IPS DF 6.9 (cell line): ENCODE measurements around the gene SLC17A4.
"Not testable (repeated sequence)": the region's sequence is repeated elsewhere in the genome, so short reads cannot be mapped to it uniquely, and the experiment has no call there.

Source experiments
- DNase-seq: peaks from one replicate; pipeline ENCODE4 v3.0.0-alpha.2; 2013; ENCODE audit warnings: low read depth, low spot score
- H3K27ac ChIP-seq: one replicate; pipeline ENCODE4 v1.5.1; 2013; ENCODE audit warnings: low read length, control low read depth
- H3K27me3 ChIP-seq: 2 replicates; pipeline ENCODE4 v1.6.1; 2013; ENCODE audit warnings: mild to moderate bottlenecking, low read length; ENCODE audit not compliant: control insufficient read depth, insufficient read depth
- H3K36me3 ChIP-seq: 2 replicates; pipeline ENCODE4 v1.6.1; 2013; ENCODE audit warnings: low read length; ENCODE audit not compliant: control insufficient read depth, insufficient read depth
- H3K4me1 ChIP-seq: 2 replicates; pipeline ENCODE4 v1.6.1; 2013; ENCODE audit warnings: low read length; ENCODE audit not compliant: control insufficient read depth, insufficient read depth
- H3K4me3 ChIP-seq: 2 replicates; pipeline ENCODE4 v1.5.1; 2013; ENCODE audit warnings: mild to moderate bottlenecking, low read length
- H3K9me3 ChIP-seq: 2 replicates; pipeline ENCODE4 v1.6.1; 2013; ENCODE audit warnings: low read length, inconsistent platforms; ENCODE audit not compliant: control insufficient read depth, insufficient read depth
- WGBS: extraction: QIAGEN DNeasy Blood & Tissue Kit; methylation state at CpG from one replicate; pipeline ENCODE4 v1.1.7; 2013; ENCODE audit warnings: mixed read lengths, missing lambda C conversion rate; ENCODE audit not compliant: insufficient read length, insufficient coverage; 5-methylcytosine and 5-hydroxymethylcytosine counted together

Gene SLC17A4

DNA sequence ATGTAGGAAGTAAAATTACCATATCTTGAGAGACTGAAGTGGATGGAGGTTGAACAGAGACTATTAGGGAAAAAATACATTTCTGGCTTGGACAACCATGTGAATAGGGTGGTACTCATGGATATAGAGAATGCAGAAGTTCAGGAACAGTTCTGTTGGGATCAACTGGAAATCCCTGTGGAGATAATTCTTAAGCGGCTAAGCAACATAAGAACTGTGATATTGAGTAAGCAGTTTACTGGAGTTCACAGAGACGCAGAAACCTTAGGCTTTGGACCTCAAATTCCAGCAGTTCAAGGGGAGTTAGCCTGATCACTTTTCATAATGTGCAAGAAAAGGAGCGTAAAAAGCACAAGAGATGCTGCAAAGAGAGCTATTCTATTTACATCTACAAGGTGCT lies 23.6 kb upstream of the SLC17A4 start:
- no peaks in the 10 kb centered on the region for H3K4me1 ChIP-seq
- no CpG with 5 or more reads among the region's 3 CpGs for WGBS
- no peak for DNase-seq
- H3K36me3 ChIP-seq = no peaks in the 10 kb centered on the region
- no peaks in the 10 kb centered on the region for H3K9me3 ChIP-seq
- H3K4me3 ChIP-seq = no peak overlapping the region
- no peaks in the 10 kb centered on the region for H3K27me3 ChIP-seq
- H3K27ac ChIP-seq = no peak overlapping the region

DNA sequence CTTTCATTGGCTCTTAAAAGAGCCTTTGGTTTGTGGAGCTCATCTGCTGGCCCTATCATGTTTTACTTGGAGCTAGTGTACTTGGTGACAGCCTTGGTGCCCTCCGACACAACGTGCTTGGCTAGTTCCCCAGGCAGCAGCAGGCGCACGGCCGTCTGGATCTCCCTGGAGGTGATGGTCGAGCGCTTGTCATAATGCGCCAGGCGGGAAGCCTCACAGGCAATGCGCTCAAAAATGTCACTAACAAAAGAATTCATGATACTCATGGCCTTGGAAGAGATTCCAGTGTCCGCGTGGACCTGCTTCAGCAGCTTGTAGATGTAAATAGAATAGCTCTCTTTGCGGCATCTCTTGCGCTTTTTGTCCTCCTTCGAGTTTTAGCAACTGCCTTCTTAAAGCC lies 22.8 kb upstream of the SLC17A4 start:
- no peak for DNase-seq
- H3K27me3 ChIP-seq = no peaks in the 10 kb centered on the region
- no peak overlapping the region for H3K27ac ChIP-seq
- H3K4me1 ChIP-seq = no peaks in the 10 kb centered on the region
- H3K9me3 ChIP-seq = no peaks in the 10 kb centered on the region
- H3K36me3 ChIP-seq = no peaks in the 10 kb centered on the region
- WGBS = no CpG with 5 or more reads among the region's 15 CpGs
- no peak overlapping the region for H3K4me3 ChIP-seq

GRCh38 chr6:25732468-25733198 lies 21.9 kb upstream of the SLC17A4 start:
- H3K4me1 ChIP-seq = no peaks in the 10 kb centered on the region
- no peak overlapping the region for H3K4me3 ChIP-seq
- H3K9me3 ChIP-seq = no peaks in the 10 kb centered on the region
- H3K36me3 ChIP-seq = no peaks in the 10 kb centered on the region
- WGBS = no CpG with 5 or more reads among the region's 30 CpGs
- H3K27me3 ChIP-seq = no peaks in the 10 kb centered on the region
- no peak overlapping the region for H3K27ac ChIP-seq
- no peak for DNase-seq

DNA sequence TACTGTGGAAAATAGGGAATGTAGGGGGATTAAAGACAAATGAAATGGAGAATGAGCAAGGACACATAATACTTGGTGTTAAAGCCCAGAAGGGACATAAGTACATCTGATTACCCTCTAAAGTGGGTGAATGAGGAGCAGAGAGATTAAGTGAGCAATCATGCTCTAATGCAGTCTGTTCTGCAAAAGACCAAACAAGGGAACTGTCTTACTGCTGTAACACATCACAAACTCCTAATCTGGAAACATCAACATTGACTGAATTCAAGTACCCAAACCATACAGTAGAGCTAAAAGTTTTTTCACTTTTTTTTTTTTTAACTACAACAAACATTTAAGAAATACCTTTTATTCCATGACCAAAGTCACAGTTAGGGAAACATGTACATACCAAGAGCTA lies 19.3 kb upstream of the SLC17A4 start:
- H3K4me3 ChIP-seq = no peak overlapping the region
- H3K27me3 ChIP-seq = no peaks in the 10 kb centered on the region
- H3K9me3 ChIP-seq = no peaks in the 10 kb centered on the region
- H3K4me1 ChIP-seq = no peaks in the 10 kb centered on the region
- DNase-seq = no peak
- H3K27ac ChIP-seq = no peak overlapping the region
- H3K36me3 ChIP-seq = no peaks in the 10 kb centered on the region

DNA sequence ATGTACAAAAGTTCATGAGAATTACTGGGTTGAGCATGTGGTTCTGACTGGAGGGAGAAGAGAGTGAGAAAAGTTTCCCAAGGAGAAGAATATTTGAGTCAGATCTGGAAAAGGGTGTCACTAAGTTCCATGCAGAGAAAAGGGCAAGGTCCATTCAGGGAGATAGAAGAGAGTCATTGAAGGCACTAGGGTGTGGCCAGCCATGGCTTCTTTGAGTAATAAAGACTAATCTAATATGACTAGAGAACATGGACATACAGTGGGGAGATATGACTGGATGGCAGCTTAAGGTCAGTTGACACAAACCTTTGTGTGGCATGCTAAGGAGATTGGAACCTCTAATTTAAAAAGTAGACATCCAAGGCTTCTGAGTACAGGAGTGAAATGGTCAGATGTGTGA lies 10.7 kb upstream of the SLC17A4 start:
- Histone ChIP-seq H3K36me3 (no peaks in the 10 kb centered on the region), H3K9me3 (no peaks in the 10 kb centered on the region), H3K27me3 (no peaks in the 10 kb centered on the region), H3K27ac (no peak overlapping the region), H3K4me1 (no peaks in the 10 kb centered on the region), H3K4me3 (no peak overlapping the region)
- DNase-seq = no peak

DNA sequence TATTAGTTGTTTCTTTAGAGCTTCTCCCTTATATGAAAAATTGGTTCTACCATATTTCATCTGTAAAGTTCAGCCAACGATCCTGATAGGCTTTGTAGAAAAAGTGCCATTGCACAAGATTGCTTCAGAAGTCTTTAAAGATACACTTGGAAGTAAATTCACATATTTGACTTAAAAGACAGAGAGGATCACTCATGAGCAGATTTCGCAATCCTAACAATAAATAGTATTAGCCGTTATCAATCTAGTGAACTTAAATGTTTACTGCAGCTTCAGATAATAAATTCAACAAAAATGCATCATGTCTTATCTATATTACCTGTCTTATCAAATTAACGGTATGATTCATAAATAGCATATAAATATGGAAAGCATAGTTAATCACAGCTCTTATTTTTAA lies 8.7 kb upstream of the SLC17A4 start:
- no CpG with 5 or more reads among the region's 4 CpGs for WGBS
- no peak for DNase-seq

DNA sequence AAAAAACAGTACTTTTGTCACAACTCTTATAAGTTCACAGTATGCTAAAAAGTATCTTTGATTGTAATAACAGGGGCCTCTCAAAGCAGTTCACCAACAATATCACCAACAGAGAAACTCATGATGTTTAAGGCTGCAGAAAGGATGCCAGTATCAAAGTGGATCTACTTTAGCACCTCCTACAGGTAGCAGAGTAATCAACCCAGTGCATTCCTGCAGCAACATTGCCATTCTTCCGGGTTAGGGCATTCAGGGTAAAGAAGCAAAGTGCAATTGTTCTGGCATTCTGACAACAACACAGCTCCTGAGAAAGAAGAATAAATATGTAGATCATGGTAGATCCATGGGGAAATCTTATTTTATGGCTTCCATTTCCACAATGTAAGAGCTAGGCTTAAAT lies 7.6 kb upstream of the SLC17A4 start:
- H3K27me3 ChIP-seq = no peaks in the 10 kb centered on the region
- no peaks in the 10 kb centered on the region for H3K9me3 ChIP-seq
- H3K27ac ChIP-seq = no peak overlapping the region
- H3K4me1 ChIP-seq = no peaks in the 10 kb centered on the region
- no CpG with 5 or more reads among the region's 1 CpG for WGBS
- no peaks in the 10 kb centered on the region for H3K36me3 ChIP-seq
- DNase-seq = no peak
- no peak overlapping the region for H3K4me3 ChIP-seq

More for the DNA sequence above, 8.7 kb upstream of the SLC17A4 start:
- no peak overlapping the region for H3K27ac ChIP-seq
- no peaks in the 10 kb centered on the region for H3K9me3 ChIP-seq
- no peaks in the 10 kb centered on the region for H3K4me1 ChIP-seq
- no peak overlapping the region for H3K4me3 ChIP-seq
- H3K27me3 ChIP-seq = no peaks in the 10 kb centered on the region
- H3K36me3 ChIP-seq = no peaks in the 10 kb centered on the region

DNA sequence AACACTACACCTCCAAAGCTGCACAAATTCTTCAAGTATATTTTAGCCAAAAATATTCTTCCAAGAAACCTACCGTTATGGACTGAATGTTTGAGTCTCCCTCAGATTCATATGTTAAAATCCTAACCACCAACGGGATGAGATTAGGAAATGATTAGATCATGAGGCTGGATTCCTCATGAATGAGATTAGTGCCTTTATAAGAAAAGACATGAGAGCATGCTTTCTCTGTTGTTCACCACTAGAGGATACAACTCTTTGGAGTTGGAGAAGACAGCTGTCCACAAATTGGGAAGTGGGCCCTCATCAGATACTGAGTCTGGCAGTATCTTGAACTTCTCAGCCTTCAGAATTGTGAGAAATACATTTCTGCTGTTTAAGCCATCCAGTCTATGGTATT lies 7.1 kb upstream of the SLC17A4 start:
- Histone ChIP-seq H3K27me3 (no peaks in the 10 kb centered on the region), H3K4me3 (no peak overlapping the region), H3K36me3 (no peaks in the 10 kb centered on the region), H3K4me1 (no peaks in the 10 kb centered on the region), H3K9me3 (no peaks in the 10 kb centered on the region), H3K27ac (no peak overlapping the region)
- no peak for DNase-seq
- WGBS = no CpG with 5 or more reads among the region's 2 CpGs

GRCh38 chr6:25748049-25748448 lies 6.5 kb upstream of the SLC17A4 start:
- no peak overlapping the region for H3K27ac ChIP-seq
- no peaks in the 10 kb centered on the region for H3K36me3 ChIP-seq
- no peaks in the 10 kb centered on the region for H3K4me1 ChIP-seq
- no peaks in the 10 kb centered on the region for H3K27me3 ChIP-seq
- DNase-seq = no peak
- H3K4me3 ChIP-seq = no peak overlapping the region
- H3K9me3 ChIP-seq = no peaks in the 10 kb centered on the region

- H3K4me1 ChIP-seq, H3K9me3 ChIP-seq, H3K4me3 ChIP-seq, H3K27ac ChIP-seq, H3K36me3 ChIP-seq, DNase-seq, H3K27me3 ChIP-seq: not testable (repeated sequence)
- no CpG with 5 or more reads among the region's 17 CpGs for WGBS
These were observed 5.7 kb upstream of the SLC17A4 start for GRCh38 chr6:25748601-25749517.

- no peak overlapping the region for H3K4me3 ChIP-seq
- H3K4me1 ChIP-seq = no peaks in the 10 kb centered on the region
- H3K27me3 ChIP-seq = no peaks in the 10 kb centered on the region
- WGBS = no CpG with 5 or more reads among the region's 2 CpGs
- H3K9me3 ChIP-seq = no peaks in the 10 kb centered on the region
- H3K27ac ChIP-seq = no peak overlapping the region
- DNase-seq = no peak
- H3K36me3 ChIP-seq = no peaks in the 10 kb centered on the region
These were observed 4.7 kb upstream of the SLC17A4 start for GRCh38 chr6:25749837-25750236.
